ENCODE results near the gene EHF.

DNA sequence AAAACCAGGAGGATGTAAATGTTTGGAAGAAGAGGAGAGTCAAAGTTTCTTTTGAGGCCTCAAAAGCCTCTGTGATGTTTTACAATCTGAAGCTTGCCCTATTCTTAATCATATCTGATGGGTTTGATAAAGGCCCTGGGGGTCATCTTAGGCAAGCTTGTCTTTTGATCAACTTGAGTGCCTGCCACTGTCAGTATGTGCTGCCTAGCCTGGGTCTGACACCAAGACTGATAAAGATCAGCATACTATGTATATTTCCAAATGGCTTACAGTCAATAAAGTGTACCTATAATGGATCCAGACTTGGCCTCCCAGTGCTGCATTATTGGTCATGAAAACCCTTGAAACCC, 12.7 kb downstream of the EHF start:
- TF ChIP-seq POLR2A (IDR thresholded peaks at IDR 0.05; ENCODE audit: low read depth, low read length) (no peak), POLR2AphosphoS5 (IDR thresholded peaks at IDR 0.05; ENCODE audit: low read depth, low read length) (no peak), PAX5 (IDR thresholded peaks at IDR 0.05; ENCODE audit: insufficient read depth, low read length, severe bottlenecking) (no peak), TAF1 (IDR thresholded peaks at IDR 0.05; ENCODE audit: low read depth, low read length) (no peak)

Data from GM12891 (cell line).